Left forelimb (tissue), 1 donor: ENCODE measurements around the gene TUBB.
"Not testable (repeated sequence)": the region's sequence is repeated elsewhere in the genome, so short reads cannot be mapped to it uniquely, and the experiment has no call there.

Experiments
- DNase-seq: peaks from one replicate; pipeline ENCODE4 v3.0.0-alpha.2; 2018; ENCODE audit warnings: low spot score

The TUBB gene

GRCh38 chr6:30760549-30760948 is 40.4 kb downstream of the TUBB start:
- no peak for DNase-seq

DNA sequence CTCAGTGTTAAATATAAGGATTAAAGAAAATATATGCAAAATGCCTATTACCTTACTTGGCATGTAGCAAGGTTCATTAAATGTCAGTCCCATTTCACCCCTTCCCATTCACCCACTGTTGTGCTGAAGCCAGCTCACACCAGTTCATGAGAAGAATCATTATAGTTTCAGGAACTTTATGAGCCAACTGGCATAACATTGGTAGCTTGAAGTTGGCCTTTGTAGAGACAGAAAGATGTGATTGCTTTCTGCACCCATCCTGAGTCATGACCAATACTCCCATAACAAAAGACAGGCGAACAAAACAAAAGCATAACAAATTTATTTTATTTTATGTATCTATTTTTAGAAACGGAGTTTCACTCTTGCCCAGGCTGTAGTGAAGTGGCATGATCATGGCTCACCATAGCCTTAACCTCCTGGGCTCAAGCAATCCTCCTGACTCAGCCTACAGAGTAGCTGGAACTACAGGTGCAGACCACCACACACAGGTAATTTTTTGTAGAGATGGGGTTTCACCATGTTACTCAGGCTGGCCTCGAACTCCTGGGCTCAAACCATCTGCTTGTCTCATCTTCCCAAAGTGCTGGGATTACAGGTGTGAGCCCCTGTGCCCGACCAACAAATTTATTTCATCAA is 41.8 kb downstream of the TUBB start:
- no peak for DNase-seq

DNA sequence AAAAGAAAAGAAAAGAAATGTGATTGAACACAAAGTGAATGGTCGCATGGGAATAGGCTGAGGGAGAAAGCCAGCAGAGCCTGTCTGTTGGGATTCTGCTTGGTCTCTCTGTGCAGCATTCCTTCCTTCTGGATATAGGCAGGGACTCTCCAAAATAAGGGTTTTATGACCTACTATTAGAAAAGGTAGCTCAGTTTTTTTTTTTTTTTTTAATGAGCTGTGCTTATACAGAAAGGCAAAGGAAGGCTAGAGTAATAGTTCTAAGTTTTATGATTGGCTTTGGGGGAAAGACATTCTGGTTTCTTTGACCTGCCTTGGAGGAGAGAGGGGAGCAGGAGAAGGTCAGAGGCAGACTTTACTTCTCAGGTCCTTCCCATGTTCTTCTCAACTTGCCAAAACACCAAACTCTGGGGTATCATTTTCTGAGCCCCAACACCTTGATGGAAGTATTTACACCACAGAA is 43.0 kb downstream of the TUBB start:
- DNase-seq: no peak

GRCh38 chr6:30763618-30764489 is 43.7 kb downstream of the TUBB start:
- DNase-seq: no peak

GRCh38 chr6:30764490-30765043 is 44.4 kb downstream of the TUBB start:
- DNase-seq: not testable (repeated sequence)

GRCh38 chr6:30765495-30765894 is 45.3 kb downstream of the TUBB start:
- DNase-seq: not testable (repeated sequence)

GRCh38 chr6:30766461-30767157 is 46.5 kb downstream of the TUBB start:
- DNase-seq: no peak

DNA sequence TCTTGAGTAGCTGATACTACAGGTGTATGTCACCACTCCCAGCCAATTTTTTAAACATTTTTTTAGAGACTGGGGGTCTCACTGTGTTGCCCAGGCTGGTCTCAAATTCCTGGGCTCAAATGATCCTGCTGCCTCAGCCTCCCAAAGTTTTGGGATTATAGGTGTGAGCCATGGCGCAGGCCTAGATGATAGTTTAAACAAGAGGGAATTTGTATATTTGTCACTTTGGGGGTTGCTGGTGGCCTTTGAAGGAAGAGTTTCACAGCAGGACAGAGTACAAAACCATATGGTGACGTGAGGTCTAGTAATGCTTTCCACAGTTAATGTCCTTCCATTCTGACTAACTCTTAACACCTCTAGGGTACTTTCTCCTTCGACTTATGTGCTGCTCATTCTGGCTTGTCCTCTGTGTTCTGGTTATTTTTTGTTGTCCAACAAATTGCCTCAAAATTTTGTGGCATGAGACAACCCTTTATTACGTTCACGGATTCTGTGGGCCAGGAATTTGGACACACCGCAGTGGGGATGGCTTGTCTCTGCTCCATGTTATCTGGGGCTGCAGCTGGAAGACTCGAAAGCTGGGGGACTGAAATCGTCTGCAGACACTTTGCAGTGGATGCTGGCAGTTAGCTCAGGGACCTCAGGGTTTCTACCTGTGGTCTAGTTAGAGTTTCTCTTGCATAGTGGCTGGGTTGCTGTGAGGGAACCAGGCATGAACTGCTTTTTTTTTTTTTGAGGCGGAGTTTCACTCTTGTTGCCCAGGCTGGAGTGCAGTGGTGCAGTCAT is 47.2 kb downstream of the TUBB start:
- no peak for DNase-seq

GRCh38 chr6:30767944-30768301 is 47.8 kb downstream of the TUBB start:
- DNase-seq: no peak

DNA sequence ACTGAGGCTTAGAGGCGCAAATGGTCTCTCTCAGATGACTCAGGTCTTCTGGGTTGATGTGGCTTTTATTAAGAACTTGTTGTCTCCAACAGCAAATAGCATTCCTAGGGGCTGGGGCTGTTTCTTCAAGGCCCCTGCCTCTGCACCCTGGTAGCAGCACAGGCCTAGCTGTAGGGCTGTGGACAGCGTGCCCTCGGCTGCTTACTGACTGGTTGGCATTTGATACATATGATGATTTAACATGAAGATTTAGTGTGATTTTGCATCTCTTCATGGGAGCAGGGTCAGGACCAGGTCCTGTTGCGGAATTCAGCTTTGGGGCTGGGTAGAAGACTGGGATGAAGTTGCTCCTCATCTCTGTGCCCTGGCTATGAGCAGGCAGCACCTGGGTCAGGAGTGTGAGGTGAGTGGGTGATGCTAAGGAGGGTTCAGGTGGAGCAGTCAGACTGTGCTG is 48.5 kb downstream of the TUBB start:
- no peak for DNase-seq

DNA sequence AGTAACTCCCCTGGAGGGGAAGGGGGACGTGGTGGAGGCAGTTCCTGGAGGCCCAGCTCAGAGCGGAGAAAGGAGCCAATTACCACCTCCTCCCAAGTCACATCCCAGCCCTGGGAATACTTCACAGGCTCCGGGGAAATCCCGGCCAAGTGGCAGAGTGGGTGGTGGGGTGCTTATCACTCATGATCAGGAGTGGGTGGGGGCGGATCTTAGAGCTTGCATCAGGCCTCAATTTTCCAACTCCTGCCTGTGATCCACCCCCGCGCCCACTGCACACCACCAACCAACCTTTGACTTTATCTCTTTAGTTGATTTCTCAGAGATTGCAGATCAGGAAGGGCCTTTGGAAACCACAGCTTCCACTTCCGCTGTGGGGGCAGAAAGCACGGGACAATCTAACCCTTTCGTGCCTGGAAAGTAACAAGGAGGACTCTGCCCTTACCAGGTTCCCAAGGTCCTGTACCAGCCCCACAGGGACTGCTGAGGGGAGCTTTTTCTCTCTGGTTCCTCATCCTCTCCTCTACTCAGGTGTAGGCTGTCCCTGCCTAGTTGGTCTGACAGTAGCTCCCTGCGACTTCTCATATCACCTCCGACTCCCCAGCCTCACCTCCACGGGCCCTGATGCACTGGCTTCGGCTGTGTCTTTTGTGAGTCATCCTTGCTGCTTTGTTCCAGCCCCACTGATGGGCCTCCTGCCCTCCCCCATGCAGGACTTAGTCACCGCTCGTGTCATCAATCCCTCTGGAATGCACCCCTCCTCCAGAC is 49.1 kb downstream of the TUBB start:
- no peak for DNase-seq

GRCh38 chr6:30769853-30770524 is 49.8 kb downstream of the TUBB start:
- DNase-seq: no peak

GRCh38 chr6:30770592-30770991 is 50.4 kb downstream of the TUBB start:
- DNase-seq: no peak

GRCh38 chr6:30774701-30775100 is 54.5 kb downstream of the TUBB start:
- no peak for DNase-seq
